IMR-90 (cell line): ENCODE measurements around the gene SYVN1. TPM values are rescaled to one million over a fixed set of nuclear protein-coding genes. Genes with fewer than 3 reads are reported as not detected.

Experiments
- CHD1 ChIP-seq: IDR thresholded peaks from 2 replicates; pipeline ENCODE4 v1.6.1; 2012; ENCODE audit warnings: low read depth, low read length, improper control_type of control experiment
- ELK1 ChIP-seq: fragments of 150-350 bp; IDR thresholded peaks from 2 replicates; pipeline ENCODE4 v1.6.1; 2016; ENCODE audit warnings: low read depth, mild to moderate bottlenecking, low read length, moderate library complexity, borderline replicate concordance
- FOS ChIP-seq: fragments of 150-350 bp; IDR thresholded peaks from 2 replicates; pipeline ENCODE4 v1.6.1; 2016; ENCODE audit warnings: low read depth, low read length
- MAFK ChIP-seq: IDR thresholded peaks from 2 replicates; pipeline ENCODE4 v1.6.1; 2012; ENCODE audit warnings: low read depth, low read length, improper control_type of control experiment
- POLR2A ChIP-seq: IDR thresholded peaks from 2 replicates; pipeline ENCODE4 v1.6.1; 2012; ENCODE audit warnings: mild to moderate bottlenecking, low read depth, low read length
- RFX5 ChIP-seq: IDR thresholded peaks from 2 replicates; pipeline ENCODE4 v1.8.0; 2012; ENCODE audit warnings: low read depth, mild to moderate bottlenecking, low read length, moderate library complexity
- polyA plus RNA-seq, 3 experiments: library from polyadenylated mRNA; depleted of rRNA; stranded (reverse); fragments of >200 nt; gene quantifications; 2 replicates each; pipeline ENCODE4 v1.2.3, GENCODE V29; 2012; ENCODE audit warnings: low replicate concordance in 1 of 3
- total RNA-seq: library from RNA; depleted of rRNA; stranded (reverse); fragments of >200 nt; gene quantifications from 2 replicates; pipeline ENCODE4 v1.2.3, GENCODE V29; 2012

The SYVN1 gene
- total and polyA plus RNA-seq, 2 of the 4 experiments (the other 2 are of a cell fraction): 9.5 to 52.9 TPM

GRCh38 chr11:65111159-65111743, 23.1 kb downstream of the SYVN1 start (continued):
- TF ChIP-seq ELK1 (no peak), MAFK (no peak), POLR2A (no peak), CHD1 (no peak), FOS (no peak), RFX5 (no peak)
